Smooth muscle cell (in vitro differentiated cells): ENCODE results near the gene TMC6. TPM values are rescaled to one million over a fixed set of nuclear protein-coding genes. Genes with fewer than 3 reads are reported as not detected.
A peak's percentile ranks its signal among the peaks of the same experiment; 100 is the strongest.
"Not testable (repeated sequence)": the region's sequence is repeated elsewhere in the genome, so short reads cannot be mapped to it uniquely, and the experiment has no call there.

Source experiments
- DNase-seq: peaks from one replicate; lab custom pipeline; 2025; ENCODE audit not compliant: unreplicated experiment; lab: John Stamatoyannopoulos, UW
- H2AFZ ChIP-seq: fragments of 200-600 bp; sonication (generic); 2 replicates; pipeline ENCODE4 v1.6.0; 2016; ENCODE audit warnings: antibody characterized with exemption, low read depth, mild to moderate bottlenecking
- H3F3A ChIP-seq: fragments of 200-600 bp; sonication (generic); 2 replicates; pipeline ENCODE4 v1.6.0; 2017; ENCODE audit warnings: antibody characterized with exemption, low read depth
- H3K27ac ChIP-seq: fragments of 200-600 bp; sonication (generic); 2 replicates; pipeline ENCODE4 v1.5.1; 2016; ENCODE audit warnings: low read depth, mild to moderate bottlenecking
- H3K27me3 ChIP-seq: fragments of 200-600 bp; sonication (generic); 2 replicates; pipeline ENCODE4 v1.6.1; 2016; ENCODE audit warnings: low read depth, mild to moderate bottlenecking
- H3K36me3 ChIP-seq: fragments of 200-600 bp; sonication (generic); 2 replicates; pipeline ENCODE4 v1.5.1; 2016; ENCODE audit warnings: low read depth
- H3K4me1 ChIP-seq: fragments of 200-600 bp; sonication (generic); 2 replicates; pipeline ENCODE4 v1.5.1; 2016; ENCODE audit warnings: low read depth
- H3K4me2 ChIP-seq: fragments of 200-600 bp; sonication (generic); 2 replicates; pipeline ENCODE4 v1.6.0; 2016; ENCODE audit warnings: mild to moderate bottlenecking
- H3K4me3 ChIP-seq: fragments of 200-600 bp; sonication (generic); 2 replicates; pipeline ENCODE4 v1.5.1; 2016; ENCODE audit warnings: mild to moderate bottlenecking
- H3K79me2 ChIP-seq: fragments of 200-600 bp; sonication (generic); 2 replicates; pipeline ENCODE4 v1.6.0; 2016; ENCODE audit warnings: low read depth, mild to moderate bottlenecking
- H3K9ac ChIP-seq: fragments of 200-600 bp; sonication (generic); 2 replicates; pipeline ENCODE4 v1.6.0; 2016; ENCODE audit warnings: low read depth
- H3K9me3 ChIP-seq: fragments of 200-600 bp; sonication (generic); replicated peaks from 2 replicates; pipeline ENCODE4 v1.5.1; 2016; ENCODE audit warnings: low read depth
- H4K20me1 ChIP-seq: fragments of 200-600 bp; sonication (generic); 2 replicates; pipeline ENCODE4 v1.6.0; 2016; ENCODE audit warnings: low read depth
- WGBS: methylation state at CpG from one replicate; pipeline ENCODE4 v1.1.7; 2016; ENCODE audit warnings: low lambda C conversion rate; 5-methylcytosine and 5-hydroxymethylcytosine counted together
- polyA plus RNA-seq: library from polyadenylated mRNA; unstranded; fragments of >200 nt; fragmentation: Nextera tagmentation; extraction: Ambion mirVana; gene quantifications from 2 replicates; pipeline ENCODE4 v1.2.1, GENCODE V29; 2016
- total RNA-seq: library from RNA; depleted of rRNA; stranded (reverse); fragments of >200 nt; gene quantifications from 2 replicates; pipeline ENCODE4 v1.2.3, GENCODE V29; 2014
- TF ChIP-seq, protein P1 (sequence below): fragments of 200-600 bp; sonication (generic); IDR thresholded peaks from 2 replicates; pipeline ENCODE4 v1.5.1; 2017; ENCODE audit warnings: borderline replicate concordance, mild to moderate bottlenecking, antibody characterized with exemption; ENCODE audit not compliant: insufficient read depth, poor library complexity, severe bottlenecking

Gene TMC6
- total and polyA plus RNA-seq, 2 experiments from 2014 or later = 40.2 to 42.2 TPM

- 73% methylated on average over 16 of the region's 16 CpGs for WGBS
- Histone ChIP-seq H3K9me3 (no peaks in the 10 kb centered on the region), H3K27me3 (no peaks in the 10 kb centered on the region), H4K20me1 (no peaks in the 10 kb centered on the region), H2AFZ (no peak overlapping the region), H3F3A (no peaks in the 10 kb centered on the region), H3K4me2 (no peak overlapping the region), H3K27ac (no peak overlapping the region), H3K36me3 (no peaks in the 10 kb centered on the region), H3K79me2 (no peaks in the 10 kb centered on the region), H3K4me1 (no peaks in the 10 kb centered on the region), H3K4me3 (no peak overlapping the region), H3K9ac (no peak overlapping the region)
- TF ChIP-seq, protein P1, sequence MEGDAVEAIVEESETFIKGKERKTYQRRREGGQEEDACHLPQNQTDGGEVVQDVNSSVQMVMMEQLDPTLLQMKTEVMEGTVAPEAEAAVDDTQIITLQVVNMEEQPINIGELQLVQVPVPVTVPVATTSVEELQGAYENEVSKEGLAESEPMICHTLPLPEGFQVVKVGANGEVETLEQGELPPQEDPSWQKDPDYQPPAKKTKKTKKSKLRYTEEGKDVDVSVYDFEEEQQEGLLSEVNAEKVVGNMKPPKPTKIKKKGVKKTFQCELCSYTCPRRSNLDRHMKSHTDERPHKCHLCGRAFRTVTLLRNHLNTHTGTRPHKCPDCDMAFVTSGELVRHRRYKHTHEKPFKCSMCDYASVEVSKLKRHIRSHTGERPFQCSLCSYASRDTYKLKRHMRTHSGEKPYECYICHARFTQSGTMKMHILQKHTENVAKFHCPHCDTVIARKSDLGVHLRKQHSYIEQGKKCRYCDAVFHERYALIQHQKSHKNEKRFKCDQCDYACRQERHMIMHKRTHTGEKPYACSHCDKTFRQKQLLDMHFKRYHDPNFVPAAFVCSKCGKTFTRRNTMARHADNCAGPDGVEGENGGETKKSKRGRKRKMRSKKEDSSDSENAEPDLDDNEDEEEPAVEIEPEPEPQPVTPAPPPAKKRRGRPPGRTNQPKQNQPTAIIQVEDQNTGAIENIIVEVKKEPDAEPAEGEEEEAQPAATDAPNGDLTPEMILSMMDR = no peak
- no peak for DNase-seq
Measured at GRCh38 chr17:78142119-78142861, 13.7 kb upstream of the TMC6 start.

DNA sequence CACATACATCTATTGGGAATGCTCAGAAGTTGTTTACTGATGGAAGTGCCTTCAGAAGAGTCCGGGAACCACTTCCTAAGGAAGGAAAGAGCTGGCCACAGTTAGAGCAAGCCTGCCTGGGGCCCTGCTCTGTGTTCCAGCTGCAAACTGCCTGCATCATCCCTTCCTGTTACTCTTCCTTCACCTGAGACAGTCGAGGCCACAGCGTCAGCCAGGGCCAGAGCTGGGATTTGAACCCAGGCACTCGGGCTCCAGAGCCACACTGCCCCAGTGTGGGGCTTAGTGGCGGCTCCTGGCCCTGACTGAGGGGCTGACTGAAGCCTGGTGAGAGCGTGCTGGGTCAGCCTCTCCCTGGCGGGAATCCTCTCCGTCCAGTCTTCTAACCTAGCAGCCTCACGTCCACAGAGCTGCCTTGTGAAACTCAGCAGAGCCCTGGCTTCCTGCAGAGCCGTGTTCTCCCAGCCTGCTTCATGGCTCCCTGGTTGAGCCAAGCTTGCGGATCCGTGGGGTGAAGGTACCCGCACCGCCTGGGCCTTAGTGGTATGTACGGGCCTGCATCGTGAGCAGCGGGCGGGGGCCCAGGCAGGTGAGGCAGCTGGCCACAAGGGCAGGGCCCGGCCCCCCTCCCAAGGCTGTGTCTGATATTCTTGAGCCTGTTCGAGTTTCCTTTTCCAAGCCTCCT is 13.0 kb upstream of the TMC6 start:
- 77% methylated on average over 20 of the region's 20 CpGs for WGBS

DNA sequence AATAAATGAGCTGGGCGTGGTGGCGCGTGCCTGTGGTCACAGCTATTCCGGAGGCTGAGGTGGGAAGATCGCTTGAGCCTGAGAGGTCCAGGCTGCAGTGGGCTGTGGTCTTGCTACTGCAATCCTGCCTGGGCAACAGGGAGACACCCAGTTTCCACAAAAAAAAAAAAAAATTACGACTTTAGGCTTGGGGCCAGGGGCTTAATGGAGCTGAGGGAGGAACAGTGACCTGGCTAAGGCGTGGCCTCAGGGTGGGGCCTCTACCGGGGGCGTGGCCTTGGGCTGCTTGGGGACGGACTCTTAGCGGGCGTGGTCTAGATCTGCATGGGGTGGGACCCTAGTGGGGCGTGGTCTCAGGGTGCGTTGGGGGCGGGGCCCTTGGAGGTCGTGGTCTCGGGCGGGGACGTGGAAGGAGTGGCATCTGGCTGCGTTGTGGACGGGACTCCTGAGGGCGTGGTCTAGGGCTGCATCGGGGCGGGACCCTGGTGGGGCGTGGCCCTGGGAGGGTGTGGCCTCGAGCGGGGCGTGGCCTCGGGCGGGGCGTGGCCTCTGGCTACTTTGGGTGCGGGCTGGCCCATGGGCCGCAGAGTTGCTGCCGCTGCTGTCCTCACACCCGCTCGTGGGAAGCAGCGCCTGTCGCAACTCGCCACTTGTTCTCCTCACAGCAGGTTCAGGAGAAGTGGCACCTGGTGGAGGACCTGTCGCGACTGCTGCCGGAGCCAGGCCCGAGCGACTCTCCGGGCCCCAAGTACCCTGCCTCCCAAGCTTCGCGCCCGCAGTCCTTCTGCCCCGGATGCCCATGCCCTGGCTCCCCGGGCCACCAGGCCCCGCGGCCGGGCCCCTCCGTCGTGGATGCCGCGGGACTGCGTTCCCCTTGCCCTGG is 11.9 kb upstream of the TMC6 start:
- peak; percentile 33 for DNase-seq
- Histone ChIP-seq H3K4me1 (no peaks in the 10 kb centered on the region), H2AFZ (no peak overlapping the region), H3F3A (no peaks in the 10 kb centered on the region), H3K4me2 (no peak overlapping the region), H3K27me3 (no peaks in the 10 kb centered on the region), H3K36me3 (no peaks in the 10 kb centered on the region), H3K9me3 (no peaks in the 10 kb centered on the region), H3K27ac (no peak overlapping the region), H3K4me3 (no peak overlapping the region), H3K79me2 (no peaks in the 10 kb centered on the region), H4K20me1 (no peaks in the 10 kb centered on the region), H3K9ac (no peak overlapping the region)
- TF ChIP-seq, protein P1 = no peak
- WGBS = 40% methylated on average over 38 of the region's 58 CpGs

More for the DNA sequence above, 13.0 kb upstream of the TMC6 start:
- Histone ChIP-seq H3K36me3 (no peaks in the 10 kb centered on the region), H2AFZ (no peak overlapping the region), H3K4me2 (no peak overlapping the region), H3K9ac (no peak overlapping the region), H3K27me3 (no peaks in the 10 kb centered on the region), H3K9me3 (no peaks in the 10 kb centered on the region), H3K79me2 (no peaks in the 10 kb centered on the region), H4K20me1 (no peaks in the 10 kb centered on the region), H3F3A (no peaks in the 10 kb centered on the region), H3K4me1 (no peaks in the 10 kb centered on the region), H3K27ac (peak overlapping the region; percentile 3), H3K4me3 (no peak overlapping the region)
- DNase-seq = no peak
- TF ChIP-seq, protein P1 = no peak

- not testable (repeated sequence) for H3K4me3 ChIP-seq, H4K20me1 ChIP-seq, H3K36me3 ChIP-seq, H3K27ac ChIP-seq, H3K79me2 ChIP-seq, H3K9ac ChIP-seq, H3K9me3 ChIP-seq, H2AFZ ChIP-seq, H3F3A ChIP-seq, DNase-seq, H3K4me1 ChIP-seq, H3K4me2 ChIP-seq, H3K27me3 ChIP-seq
- 90% methylated on average over 12 of the region's 12 CpGs for WGBS
Measured at GRCh38 chr17:78139861-78140168, 11.3 kb upstream of the TMC6 start.
